RPMI8226 (cell line): ENCODE results near the gene THOC7.

Experiments used
- DNase-seq: peaks from one replicate; pipeline ENCODE4 v3.0.0-alpha.2; 2015

THOC7 gene

DNA sequence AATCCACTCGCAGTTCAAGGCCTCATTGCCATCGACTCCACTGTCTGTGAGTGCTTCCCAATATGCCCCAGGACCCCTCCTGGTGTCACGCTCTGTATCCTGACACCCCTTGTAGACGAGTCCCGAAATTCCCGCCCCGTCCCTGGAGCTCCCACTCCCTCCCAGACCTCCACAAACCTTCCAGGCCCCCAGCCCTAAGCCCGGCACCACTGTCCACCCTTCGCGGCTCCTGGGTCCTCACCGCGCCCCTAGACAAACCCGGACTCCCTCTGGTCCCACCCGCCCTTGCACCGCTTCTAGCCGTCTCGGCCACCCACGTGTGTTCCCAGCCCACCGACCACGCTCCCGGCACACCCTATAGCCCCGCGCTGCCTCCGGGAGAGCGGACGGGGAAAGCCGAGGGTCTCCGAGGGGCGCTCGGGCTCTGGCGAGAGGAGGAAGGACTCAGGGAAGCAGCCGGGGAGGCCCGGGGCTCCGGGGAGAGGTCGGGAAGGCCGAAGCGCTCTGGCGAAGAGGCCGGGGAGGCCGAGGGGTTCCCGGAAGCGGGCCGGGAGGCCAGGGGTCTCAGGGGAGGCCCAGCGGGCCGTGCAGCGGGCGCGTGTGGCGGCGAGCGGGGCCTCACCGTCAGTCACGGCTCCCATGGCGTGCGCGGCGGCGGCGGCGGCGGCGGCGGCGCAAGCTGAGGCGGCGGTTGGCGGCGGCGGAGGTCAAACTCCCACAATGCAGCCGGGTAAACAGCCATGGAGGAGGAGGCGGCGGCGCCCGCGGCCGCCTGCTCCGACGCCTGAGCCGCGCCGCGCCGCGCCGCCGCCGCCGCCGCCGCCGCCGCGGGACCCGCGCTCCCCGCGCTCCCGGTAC, at the start of gene THOC7, which contains the start of gene ATXN7:
Gene THOC7, minus strand, starts transcription at position 656 of the 858 bp plus-strand sequence. Its CDS starts 15 bp downstream, at position 641.
Gene ATXN7, plus strand, starts transcription at position 718 of the 858 bp plus-strand sequence. CDS start 48,732 bp downstream, outside the sequence.
- peak; percentile 72 for DNase-seq

DNA sequence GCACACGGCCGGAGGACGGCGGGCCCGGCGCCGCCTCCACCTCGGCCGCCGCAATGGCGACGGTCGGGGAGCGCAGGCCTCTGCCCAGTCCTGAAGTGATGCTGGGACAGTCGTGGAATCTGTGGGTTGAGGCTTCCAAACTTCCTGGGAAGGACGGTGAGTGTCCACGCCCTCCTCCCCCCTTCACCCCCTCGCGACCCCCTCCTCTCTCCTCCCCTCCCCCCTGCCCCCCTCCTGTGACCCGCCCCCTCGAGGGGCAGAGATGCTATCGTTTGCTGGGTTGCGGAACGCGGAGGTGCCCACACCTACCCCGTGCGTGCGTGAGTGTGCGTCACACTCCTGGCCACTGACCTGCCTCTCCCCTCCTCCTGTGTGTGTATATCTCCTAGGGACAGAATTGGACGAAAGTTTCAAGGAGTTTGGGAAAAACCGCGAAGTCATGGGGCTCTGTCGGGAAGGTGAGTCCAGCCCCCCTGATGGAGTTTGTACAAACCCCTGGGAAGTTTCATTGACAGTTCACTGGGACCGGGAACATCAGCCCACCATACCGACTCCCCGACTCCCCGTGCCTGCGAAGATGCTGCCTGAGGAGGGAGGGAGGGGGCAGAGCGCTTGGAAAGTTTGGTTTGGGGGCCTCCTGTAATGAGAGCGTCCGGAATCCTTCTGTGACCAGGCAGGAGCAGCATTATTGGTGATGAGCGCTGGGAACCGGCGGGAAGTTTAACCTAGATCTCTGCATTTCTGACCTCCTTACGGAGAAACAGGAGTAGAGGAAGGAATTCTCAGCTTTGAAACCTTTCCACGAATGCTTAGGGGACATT, 49.4 kb upstream of the THOC7 start:
- peak; percentile 52 for DNase-seq

DNA sequence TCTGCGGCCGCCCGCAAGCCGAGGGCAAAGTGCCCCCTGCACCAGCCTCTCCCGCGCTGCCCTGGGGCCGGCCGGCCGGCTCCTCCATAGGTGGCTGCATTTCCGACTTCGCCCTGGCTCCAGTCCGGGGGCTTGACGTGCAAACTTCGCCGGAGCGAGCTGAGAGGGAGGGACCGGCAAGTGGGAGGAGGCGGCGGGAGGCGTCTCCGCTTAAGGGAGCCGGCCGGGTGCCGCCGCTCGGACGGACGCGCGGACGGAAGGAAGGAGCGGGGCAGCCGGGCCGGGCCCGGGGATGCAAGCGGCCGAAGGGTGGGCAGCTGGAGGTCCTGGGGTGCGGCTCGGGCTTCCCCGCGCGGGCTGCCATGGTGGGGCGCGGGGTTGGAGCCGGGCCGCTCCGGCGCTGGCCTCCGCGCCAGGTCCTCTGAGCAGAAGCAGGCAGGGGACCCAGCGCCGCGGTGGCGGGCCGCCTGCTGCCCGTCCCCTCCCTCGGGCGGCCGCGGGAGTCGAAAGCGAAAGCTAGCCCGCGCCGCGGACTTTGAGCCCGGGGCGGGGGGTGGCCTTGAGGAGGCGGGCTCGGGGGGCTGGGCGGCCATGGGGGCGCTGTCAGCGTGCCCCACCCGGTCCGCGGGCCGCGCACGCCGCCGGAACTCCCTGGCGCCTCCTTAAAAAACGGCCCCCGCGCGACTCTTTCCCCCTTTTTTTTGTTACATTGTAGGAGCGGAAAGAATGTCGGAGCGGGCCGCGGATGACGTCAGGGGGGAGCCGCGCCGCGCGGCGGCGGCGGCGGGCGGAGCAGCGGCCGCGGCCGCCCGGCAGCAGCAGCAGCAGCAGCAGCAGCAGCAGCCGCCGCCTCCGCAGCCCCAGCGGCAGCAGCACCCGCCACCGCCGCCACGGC, 48.5 kb upstream of the THOC7 start, which contains the start of gene SCAANT1:
Gene SCAANT1, minus strand, starts transcription at position 511 of the 895 bp plus-strand sequence.
- DNase-seq: peak; percentile 89

DNA sequence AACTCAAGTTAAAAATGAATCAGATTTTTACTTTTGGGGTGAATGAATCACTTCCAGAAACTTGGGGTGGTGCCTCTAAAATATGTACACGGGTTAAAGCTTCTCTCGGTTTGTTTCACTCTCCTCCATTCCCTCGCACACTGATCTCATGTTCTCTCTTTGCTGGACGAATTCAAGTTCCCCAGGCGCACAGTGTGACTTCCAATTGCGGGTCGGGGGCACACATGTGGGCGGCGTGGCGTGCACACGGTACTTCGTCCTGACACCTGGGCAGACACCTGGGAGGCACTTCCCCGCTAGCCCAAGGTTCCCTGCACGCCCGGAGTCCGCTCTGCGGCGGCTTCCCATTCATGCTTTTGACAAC, 47.9 kb upstream of the THOC7 start:
- no peak for DNase-seq

DNA sequence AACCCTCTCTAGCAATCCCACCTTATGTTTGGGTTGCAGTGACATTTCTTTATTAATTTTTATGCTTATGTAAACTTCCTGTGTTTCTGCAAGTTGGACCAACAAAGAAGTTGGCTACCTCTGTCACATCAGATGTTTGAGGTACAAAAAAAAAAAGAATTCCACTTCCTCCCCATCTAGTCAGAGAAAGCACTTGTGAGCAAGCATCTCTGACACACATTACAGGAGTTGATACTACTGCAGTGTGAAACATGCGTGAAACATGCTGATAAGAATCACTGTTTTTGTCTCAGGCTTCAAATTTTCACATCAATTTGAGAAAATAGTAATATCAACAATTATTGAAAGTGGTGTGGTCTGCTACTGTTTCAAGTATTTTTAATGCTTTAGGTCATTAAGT, 47.3 kb upstream of the THOC7 start:
- peak; percentile 24 for DNase-seq

DNA sequence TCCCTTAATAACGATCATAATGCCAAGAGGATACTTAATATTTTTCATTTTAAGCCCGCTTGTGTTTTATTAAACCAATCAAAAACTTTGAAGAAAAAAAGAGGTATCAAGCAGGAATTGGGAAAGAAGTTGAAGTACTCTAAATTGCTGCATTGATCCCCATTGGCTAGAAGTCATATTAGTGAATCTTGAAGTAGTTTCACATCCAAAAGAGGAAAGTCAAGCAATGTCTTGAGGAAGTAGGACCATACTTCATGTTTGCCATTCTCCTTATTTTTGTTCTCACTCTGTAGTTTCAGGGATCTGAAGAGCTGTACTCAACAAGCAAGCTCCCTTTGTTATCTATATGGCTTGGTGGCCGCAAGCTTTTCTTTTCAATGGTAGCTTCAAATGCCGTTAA, 46.4 kb upstream of the THOC7 start:
- no peak for DNase-seq

DNA sequence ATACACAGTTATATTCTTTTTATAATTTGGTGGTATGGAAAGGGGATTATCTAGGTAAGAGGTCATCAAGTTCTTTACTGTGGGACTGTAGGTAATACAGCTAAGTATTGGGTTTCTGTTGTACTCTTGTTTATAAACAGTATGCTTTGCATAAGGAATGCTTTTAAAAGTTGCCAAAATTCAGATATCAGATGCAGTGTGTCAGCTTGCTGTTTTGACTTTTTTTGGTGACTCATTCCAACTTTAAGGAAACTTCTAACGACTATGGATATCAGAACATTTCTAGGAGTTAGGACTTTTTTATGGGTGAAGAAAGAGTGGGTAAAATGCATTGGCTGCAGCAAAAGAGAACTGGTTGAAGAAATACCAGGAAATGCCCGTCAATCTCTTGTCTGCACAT, 45.8 kb upstream of the THOC7 start:
- DNase-seq: no peak

DNA sequence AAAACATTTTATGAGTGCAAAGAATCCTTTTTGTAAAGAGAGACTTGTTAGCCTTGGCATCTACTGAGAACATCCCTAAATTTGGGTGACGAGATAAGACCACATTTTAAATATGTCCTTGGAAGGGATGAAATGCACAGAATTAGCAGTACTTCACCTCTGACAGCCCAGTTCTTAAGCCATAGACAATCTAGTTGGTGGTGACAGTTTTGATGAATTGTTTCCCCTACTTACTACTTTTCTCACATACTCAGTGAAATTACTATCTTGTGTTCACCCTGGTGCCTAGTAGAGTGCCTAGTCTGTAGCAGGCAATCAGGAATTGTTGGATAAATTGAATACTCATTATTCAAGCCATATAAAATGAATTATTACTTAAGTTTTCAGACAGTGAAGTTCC, 45.2 kb upstream of the THOC7 start:
- no peak for DNase-seq

DNA sequence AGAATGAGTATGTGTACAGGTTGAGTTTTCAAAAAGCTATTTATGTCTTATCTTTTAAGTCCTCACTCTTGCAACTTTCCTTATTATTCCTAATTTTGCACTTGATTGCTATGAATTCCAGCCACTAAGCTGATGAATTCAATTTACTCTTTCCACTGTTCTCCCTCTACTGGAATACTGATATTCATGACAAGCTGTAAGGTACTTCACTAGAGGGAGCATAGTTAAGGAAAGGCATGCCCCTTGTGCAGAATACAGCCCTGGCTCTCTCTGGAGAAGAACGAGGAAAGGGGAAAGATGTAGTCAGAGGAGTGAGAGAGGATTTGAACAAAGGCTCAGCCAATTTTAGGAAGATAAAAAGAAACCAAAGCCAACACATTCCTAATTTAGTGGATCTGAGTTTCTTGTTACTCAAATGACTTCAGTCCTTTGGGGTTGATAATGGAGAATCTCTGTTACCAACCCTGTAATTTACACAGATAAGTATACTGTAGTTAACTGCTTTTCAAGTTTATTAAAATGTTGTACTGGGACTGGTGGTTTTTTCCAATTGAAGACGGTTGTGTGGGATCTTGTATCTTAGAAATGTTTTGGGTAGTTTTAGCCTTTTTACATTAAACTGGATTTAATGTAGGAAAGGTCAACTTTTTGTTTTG, 44.6 kb upstream of the THOC7 start:
- DNase-seq: no peak

DNA sequence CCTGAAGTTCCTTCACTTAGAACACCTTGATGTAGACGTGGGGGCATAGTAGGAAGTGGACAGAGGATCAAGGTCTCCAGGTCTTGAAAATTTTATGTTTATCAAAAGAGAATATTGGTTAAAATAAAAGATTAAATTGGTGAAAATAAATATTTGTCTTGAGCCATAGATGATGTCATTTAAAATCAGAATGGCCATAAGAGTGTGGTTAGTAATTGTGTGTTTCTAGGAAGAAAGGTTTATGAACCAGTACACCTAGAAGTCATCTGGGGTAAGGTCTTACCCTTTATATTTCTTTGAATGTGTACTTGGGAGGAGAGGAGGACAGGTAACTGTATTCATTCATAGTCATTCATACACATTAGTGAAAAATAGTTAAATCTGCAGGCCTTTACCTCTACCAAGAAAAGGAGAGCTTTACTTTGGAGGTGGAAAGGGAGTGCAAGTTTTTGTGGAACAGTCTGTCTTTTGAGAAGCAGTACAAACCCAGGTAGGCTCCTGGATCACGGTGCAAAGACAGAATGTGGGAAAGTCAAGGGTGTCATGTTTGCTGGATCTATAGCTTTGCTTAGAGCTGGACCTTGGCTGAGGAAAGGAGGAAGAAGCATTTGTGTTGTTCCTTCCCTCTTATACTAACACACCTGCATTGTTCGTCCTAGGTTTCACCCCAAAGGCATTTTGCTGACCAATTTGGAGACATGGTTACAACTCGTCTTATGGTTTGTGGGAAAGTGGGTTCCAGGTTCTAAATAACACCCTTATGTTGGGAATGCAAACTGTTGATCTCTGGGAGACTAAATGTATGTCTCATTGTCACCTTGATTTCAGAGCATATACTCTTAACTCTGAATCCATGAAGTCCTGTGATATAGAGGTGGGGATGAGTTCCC, 42.4 kb upstream of the THOC7 start:
- DNase-seq: no peak

DNA sequence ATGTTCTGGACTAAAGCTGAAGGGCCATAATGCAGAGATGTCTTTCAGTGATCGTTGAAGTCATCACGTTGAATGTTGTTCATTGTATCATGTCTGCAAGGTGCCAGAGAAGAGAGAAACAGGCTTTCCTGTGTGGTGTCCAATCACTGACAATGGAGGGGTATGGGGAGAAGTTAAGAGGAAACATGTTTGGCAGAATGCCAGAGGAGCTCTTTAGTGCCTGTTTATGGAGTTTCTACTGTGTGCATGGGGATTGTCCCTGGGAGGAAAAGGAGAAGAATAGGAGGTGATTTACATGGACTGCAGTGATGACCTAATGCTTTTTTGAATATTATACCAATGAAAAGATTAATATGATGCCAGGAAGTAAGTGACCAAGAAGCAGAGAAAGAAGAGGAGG, 36.9 kb upstream of the THOC7 start:
- peak; percentile 16 for DNase-seq

DNA sequence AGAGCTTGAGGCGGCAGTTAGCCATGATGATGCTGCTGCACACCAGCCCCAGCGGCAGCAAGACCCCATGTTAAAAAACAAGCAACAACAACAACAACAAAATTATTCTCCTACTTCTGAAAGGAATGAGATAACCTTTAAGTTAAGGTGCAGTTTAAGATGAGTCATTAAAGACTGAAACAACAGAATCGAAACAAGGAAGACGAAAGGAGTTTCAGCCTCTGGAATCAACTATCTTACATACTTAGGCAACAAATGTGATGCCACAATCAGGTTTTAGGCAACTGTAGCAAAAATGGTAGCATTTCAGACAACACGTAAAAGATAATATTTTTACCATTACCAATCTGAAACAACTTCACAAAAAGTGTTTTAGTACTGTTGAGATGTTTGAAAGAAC, 36.4 kb upstream of the THOC7 start:
- DNase-seq: no peak

DNA sequence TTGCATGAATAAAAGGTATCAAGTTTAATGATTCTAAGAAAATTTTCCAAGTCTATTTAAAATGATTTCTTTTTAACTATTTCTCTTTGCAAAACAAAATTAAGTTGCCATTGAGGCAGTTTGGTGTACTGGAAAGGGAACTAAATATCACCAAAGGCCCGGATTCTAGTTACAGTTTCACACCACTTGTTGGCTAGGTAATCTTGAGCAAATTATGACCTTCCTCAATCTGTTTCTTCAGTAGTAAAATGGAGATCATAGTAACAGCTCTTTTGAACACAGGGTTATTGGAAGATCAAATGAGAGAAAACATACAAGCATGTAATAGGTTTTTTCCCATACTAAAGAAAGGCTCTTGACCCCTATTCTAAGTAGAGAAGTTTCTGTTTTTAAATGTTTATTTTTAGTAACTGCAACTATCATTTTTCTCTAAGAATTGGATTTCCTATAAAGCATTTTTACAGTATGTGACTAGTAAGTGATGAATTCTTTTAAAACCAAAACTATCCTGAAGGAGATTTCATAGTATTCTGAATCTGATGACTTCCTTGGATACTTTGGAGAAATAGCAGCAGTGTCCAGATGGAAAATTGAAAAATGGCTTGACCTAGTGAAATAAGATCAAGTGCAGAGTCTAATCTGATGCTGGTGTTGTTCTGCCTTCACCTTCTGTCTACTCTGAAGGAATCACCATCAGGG, 32.9 kb upstream of the THOC7 start:
- DNase-seq: peak; percentile 6

DNA sequence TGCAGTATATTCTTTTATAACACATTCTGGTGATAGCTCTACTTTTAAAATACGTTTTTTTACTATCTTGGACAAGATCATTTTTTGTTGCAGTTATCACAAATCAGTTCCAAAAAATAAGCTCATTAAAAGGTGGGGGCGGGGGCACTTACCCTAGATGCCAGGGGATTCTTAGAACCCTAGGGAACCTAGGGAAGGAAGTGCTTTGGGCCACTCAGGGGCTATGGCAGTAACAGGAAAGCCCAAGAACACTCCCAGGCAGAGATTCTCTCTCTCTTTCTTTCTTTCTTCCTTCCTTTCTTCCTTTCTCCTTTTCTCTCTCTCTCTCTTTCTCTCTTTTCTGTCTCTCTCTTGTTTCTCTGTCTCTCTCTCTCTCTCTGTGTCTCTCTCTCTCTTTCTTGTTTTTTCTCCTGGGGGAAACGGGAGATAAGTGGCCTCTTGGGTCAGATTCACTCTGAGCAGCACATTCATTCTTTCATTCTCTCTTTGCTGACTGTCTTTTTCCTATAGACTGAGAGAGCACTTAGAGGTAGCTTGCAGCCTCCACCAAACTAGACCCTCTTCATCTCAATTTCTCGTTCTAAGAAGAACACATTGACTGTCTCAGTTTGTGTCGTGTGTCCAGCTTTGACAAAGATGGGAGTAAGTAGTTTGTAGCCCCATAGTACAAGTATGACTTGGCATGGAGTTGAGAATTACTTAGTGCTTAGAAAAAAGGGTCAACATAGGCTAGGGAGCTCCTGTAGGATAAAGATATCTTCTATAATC, 32.0 kb upstream of the THOC7 start:
- no peak for DNase-seq

DNA sequence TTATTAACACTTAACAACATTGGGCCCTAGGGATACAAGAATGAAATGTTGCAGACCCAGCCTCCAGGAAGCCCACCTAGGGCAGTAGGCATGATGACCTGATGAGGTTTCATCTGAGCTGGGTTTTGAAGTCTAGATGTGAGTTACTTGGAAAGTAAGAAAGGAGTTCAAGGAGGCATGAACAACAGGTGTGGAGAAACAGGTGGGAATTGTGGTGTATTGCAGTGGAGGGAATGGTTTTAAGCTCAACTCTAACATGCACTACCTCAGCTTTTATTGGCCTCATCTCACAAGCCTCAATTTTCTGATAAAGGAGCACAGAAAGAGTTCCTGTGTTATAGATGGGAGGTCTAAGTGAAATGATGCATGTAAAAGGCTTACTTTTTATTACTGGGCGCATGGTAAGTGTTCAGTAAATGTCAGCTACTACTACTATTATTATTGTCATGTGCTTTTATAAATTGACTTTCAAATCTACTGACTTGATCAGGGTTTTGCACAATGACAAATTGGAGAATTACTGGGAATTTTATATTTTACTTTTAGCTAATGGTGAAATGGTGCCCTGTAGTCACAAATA, 29.3 kb upstream of the THOC7 start:
- DNase-seq: no peak

DNA sequence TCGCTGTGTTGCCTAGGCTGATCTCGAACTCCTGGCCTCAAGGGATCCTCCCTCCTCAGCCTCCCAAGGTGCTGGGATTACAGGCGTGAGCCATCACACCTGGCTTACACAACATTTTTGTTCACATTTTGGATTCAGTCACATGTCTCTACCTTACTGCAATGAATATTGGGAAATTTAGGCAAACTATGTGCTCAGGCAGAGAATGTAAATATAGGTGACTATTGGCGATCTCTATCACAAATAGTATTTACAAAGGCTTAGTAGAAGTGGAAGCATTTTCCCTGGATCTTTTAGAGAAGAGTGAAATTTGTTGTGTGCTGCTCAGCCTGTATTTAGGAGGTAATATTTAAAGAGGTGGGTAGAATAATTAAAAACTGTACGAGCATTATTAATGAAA, 27.9 kb upstream of the THOC7 start:
- no peak for DNase-seq

DNA sequence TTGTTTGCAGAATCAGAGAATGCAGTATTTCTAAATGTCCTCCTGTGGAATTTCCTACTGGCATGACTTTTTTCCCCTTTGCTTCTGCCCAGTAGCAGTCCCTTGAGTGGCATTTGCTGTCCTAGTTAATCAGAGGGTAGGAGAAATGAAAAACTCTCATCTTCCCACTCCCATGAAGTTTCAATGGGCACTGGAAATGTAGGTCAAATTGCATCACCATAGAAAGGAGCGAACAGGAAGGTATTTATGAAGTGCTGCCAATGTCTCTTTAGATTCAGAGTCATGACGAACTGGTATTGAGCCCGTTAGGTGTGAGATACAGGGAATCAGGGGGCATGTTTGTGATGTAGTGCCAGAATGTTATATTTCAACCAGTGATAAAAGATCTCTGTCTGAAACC, 23.3 kb upstream of the THOC7 start:
- no peak for DNase-seq

DNA sequence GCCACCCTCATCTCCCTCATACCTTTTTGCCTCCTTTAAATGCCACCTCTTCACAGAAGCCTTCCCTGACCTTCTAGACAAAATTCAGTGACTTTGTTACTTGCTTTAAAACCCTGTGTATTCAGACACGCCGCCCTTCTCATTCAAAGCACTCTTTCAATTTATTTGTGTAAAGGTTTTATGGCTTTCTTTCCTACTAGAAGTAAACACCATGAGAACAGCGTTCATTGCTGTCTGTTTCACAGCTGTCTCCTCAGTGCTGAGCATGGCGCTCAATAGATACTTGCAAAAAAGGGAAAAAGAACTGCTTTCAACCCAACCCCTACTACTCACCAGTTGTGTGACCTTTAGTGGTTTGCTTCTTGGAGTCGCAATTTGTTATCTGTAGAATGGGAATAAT, 17.0 kb upstream of the THOC7 start:
- DNase-seq: no peak

DNA sequence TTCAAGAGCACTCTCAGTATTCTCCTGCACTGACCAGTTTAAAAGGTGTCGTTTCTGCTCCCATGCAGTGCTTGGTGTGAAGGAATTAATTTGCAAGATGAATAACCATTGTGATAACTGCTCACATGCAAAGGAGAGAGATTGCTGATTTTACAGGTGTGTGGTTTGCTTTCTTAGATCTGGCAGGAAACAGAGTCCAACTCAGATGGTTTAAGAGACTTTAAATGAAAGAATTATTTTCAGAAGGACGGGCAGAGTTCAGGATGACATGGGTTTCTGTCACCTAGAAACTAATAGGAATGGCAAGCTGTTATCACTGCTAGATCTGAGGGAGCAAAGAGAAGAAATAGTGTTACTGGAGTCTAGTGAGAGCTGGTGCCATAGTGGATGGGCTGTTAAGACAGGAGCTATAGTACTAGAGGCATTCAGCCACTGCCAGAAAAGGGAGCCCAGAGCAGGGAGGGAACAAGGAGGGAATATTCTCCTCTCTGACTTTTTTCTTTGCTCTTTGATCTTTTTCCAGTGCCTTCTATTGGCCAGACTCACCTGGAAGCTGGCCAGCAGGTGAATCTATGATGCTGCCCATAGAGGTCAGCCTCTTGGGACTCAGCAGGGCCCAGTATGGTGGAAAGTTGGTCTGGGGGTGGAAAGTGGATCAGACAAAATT, 14.9 kb upstream of the THOC7 start:
- no peak for DNase-seq
